ENCODE results near the gene LRWD1.
A peak's percentile ranks its signal among the peaks of the same experiment; 100 is the strongest.
"Not testable (repeated sequence)": the region's sequence is repeated elsewhere in the genome, so short reads cannot be mapped to it uniquely, and the experiment has no call there.

Gene LRWD1

GRCh38 chr7:102471791-102472125 is 7.0 kb downstream of the LRWD1 start:
- TF ChIP-seq, protein P1, sequence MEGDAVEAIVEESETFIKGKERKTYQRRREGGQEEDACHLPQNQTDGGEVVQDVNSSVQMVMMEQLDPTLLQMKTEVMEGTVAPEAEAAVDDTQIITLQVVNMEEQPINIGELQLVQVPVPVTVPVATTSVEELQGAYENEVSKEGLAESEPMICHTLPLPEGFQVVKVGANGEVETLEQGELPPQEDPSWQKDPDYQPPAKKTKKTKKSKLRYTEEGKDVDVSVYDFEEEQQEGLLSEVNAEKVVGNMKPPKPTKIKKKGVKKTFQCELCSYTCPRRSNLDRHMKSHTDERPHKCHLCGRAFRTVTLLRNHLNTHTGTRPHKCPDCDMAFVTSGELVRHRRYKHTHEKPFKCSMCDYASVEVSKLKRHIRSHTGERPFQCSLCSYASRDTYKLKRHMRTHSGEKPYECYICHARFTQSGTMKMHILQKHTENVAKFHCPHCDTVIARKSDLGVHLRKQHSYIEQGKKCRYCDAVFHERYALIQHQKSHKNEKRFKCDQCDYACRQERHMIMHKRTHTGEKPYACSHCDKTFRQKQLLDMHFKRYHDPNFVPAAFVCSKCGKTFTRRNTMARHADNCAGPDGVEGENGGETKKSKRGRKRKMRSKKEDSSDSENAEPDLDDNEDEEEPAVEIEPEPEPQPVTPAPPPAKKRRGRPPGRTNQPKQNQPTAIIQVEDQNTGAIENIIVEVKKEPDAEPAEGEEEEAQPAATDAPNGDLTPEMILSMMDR (IDR thresholded peaks at IDR 0.05), result no peak

- TF ChIP-seq, protein P1 (IDR thresholded peaks at IDR 0.05), result no peak
These were observed 7.6 kb downstream of the LRWD1 start for GRCh38 chr7:102472126-102473041.

- TF ChIP-seq, protein P1 (IDR thresholded peaks at IDR 0.05), result no peak
These were observed 8.6 kb downstream of the LRWD1 start for GRCh38 chr7:102473271-102473991.

DNA sequence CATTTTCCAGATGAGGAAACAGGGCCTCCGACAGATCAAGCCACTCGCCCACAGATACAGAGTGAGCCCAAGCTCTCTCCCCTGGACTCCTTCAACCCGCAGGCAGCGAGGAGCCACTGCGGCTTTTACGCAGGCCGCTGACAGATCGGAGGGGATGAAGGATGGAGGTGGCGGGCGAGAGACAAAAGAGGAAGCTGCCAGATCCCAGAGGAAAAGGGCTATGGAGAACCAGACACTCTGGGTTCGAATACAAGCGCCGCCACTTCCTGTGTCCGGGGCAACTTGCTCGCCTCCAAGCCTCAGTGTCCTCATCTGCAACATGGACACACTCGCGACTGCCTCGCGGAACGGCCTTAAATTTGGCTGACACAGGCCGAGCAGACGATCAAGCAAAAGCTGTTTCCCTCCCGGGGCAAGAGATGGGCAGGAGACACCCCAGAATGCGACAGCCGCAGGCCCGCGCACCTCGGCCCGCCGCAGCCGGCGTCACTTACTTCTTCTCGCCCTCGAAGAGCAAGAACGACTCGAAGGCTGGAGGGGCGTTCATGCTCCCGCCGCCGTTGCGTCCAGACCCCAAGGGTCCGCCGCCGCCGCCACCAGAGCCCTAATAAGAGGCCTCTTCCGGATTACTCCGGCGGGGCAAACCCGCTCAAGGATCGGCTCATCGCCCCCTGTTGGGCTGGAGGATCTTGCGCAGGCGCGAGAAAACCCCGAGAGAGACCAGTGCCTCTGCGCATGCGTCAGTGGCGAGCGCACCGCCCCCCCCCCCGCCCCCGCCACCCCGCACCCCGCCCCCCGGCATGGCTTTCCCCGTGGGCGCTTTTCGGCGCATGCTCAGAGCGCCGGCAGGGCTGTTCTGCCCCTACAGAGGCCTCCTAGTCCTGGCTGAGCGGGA is 13.8 kb downstream of the LRWD1 start, which contains the start of gene POLR2J:
Gene POLR2J (minus strand): TSS at position 609 of the 895 bp plus-strand sequence. CDS start 62 bp downstream, at position 547.
- TF ChIP-seq, protein P1 (IDR thresholded peaks at IDR 0.05), result not testable (repeated sequence)

- TF ChIP-seq, protein P1 (IDR thresholded peaks at IDR 0.05), result peak; percentile 64
These were observed 15.3 kb downstream of the LRWD1 start for GRCh38 chr7:102479982-102480637.

DNA sequence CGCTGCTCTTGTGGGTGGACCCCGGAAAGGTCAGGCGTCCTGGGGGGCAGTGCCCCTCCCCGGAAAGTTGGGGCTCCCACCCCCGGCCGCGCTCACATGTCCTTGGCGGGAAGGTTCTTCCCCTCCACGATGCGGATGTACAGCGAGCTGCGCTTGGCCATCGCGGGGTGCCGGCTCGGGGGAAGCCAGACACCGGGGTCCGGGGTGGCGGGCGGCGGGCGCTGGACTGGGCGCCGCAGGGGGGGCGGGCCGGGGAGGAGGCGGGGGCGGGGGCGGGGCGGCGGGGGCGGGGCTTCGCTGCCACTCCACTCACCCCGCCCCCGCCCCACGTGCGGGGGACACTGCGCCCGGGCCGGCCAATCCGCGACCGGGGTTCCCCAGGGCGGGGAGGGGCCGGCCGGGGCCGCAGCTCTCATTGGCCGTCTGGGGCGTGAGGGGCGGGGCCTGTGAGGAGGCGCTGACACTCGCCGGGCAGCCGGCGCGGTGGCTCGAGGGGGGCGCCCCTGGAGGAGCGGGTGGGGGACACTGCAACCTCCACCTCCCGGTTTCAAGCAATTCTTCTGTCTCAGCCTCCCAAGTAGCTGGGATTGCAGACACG is 52.9 kb downstream of the LRWD1 start, which contains the start of gene RASA4B:
Gene RASA4B (minus strand): TSS at position 228 of the 598 bp plus-strand sequence. CDS start 67 bp downstream, at position 161.
- TF ChIP-seq, protein P1 (IDR thresholded peaks at IDR 0.05), result not testable (repeated sequence)

All from LNCAP (cell line).